ENCODE data around the gene TMEM121. TPM values are rescaled to one million over a fixed set of nuclear protein-coding genes. Genes with fewer than 3 reads are reported as not detected.
"Not testable (repeated sequence)": the region's sequence is repeated elsewhere in the genome, so short reads cannot be mapped to it uniquely, and the experiment has no call there.

The TMEM121 gene
- total and polyA plus RNA-seq, 4 donors, result 0.75 to 7.5 (median 3.0) TPM

DNA sequence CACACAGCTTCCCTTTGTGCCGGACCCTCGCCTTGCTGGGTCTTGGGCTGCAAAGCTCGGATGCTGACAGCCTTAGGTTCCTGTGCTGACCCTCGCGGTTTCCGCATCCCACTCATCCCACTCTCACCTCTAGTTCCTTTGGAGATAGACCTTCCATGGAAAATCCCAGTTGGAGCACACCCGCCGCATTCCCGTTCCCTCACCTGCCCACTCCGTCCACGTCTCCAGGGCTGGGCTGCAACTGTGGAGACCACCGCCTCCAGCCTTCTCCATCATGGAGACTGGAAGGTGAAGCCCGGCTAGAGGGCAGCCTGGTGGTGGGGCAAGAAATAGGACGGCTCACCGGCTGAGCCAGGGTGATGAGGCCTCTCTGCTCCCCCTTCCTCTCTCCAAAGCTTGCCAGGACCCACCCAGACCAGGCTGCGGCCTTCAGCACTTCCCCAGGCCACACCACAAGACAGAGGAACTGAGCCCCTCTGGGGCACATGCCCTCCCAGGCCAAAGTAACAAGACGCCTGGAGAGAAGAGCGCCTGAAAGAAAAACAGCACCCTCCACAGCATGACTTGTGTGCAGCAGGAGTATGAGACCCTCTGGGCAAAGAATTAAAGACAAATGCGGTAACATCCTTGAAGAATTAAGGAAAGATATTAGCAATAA, 15.0 kb downstream of the TMEM121 start:
- no peak overlapping the region for H3K27ac ChIP-seq (ENCODE audit: low read depth in 1 of 2, low read length in 2 of 2)
- ATAC-seq (ENCODE audit: low FRiP score), result no peak
- 84 to 86% methylated on average over 19 of the region's 19 CpGs for WGBS, 2 donors
- intact Hi-C loops (cut with DNase I), result no loop called here
- peaks cover 3% of the 10 kb centered on the region for H3K9me3 ChIP-seq (ENCODE audit: control insufficient read depth, low read length)
- H3K36me3 ChIP-seq (ENCODE audit: control insufficient read depth in 1 of 2, insufficient read depth in 2 of 2, low read length in 1 of 2), result no peaks in the 10 kb centered on the region
- H3K4me1 ChIP-seq (ENCODE audit: control insufficient read depth in 1 of 2, insufficient read depth in 2 of 2, low read length in 2 of 2), result no peaks in the 10 kb centered on the region
- no peak overlapping the region for H3K4me3 ChIP-seq (ENCODE audit: low read length in 2 of 2)
- H3K27me3 ChIP-seq (ENCODE audit: control insufficient read depth in 1 of 2, insufficient read depth in 2 of 2, low read length in 1 of 2), result no peaks in the 10 kb centered on the region
- DNase-seq, result no peak

DNA sequence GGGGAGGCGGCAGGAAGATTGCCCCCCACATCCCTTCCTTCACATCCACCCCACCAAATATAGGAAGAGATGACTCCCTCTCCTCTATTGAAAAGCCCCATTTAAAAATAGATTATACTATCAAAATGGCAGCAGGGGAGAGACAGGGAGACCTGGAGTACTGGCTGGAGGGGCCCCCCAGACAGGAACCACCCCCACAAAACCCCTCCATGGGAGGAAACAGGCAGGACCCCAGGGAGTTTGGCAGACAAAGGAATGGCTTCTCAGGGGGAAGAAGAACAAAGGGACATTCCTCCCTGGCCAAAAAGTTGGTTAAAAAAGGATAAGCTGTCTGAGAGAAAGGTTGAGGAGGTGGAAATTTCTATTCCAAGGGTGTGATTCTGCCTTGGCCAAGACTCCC, 19.3 kb downstream of the TMEM121 start:
- H3K4me3 ChIP-seq (ENCODE audit: low read length in 2 of 2); H3K4me1 ChIP-seq (ENCODE audit: control insufficient read depth in 1 of 2, insufficient read depth in 2 of 2, low read length in 2 of 2); H3K27me3 ChIP-seq (ENCODE audit: control insufficient read depth in 1 of 2, insufficient read depth in 2 of 2, low read length in 1 of 2); H3K27ac ChIP-seq (ENCODE audit: low read depth in 1 of 2, low read length in 2 of 2); H3K36me3 ChIP-seq (ENCODE audit: control insufficient read depth in 1 of 2, insufficient read depth in 2 of 2, low read length in 1 of 2); H3K9me3 ChIP-seq (ENCODE audit: control insufficient read depth, low read length); intact Hi-C loops (cut with DNase I); ATAC-seq (ENCODE audit: low FRiP score): not testable (repeated sequence)
- WGBS, 2 donors, result 76 to 91% methylated on average over 1 of the region's 1 CpG
- DNase-seq, result peak in 1 of 2 donors; percentile 11

DNA sequence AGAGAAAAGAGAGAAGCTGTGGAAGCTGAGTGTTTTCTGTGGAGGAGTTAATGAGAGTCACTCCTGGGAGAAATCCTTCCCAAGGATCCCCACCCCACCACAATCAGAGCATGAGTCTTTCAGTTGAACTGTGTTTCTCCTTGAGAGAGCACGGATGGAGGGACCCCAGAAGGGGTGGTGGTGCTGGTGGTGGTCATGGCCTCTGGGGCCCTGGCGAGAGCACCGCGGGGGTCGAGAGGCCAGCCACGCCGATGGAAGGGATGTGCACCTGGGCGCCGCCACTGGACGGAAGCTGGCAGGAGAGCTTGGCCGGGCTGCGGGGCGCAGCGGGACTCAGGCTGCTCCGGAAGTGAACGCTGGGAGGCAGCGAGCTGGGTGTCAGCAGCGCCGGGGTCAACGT, 20.0 kb downstream of the TMEM121 start:
- H3K4me3 ChIP-seq (ENCODE audit: low read length in 2 of 2); H3K36me3 ChIP-seq (ENCODE audit: control insufficient read depth in 1 of 2, insufficient read depth in 2 of 2, low read length in 1 of 2); H3K27me3 ChIP-seq (ENCODE audit: control insufficient read depth in 1 of 2, insufficient read depth in 2 of 2, low read length in 1 of 2); H3K4me1 ChIP-seq (ENCODE audit: control insufficient read depth in 1 of 2, insufficient read depth in 2 of 2, low read length in 2 of 2); H3K9me3 ChIP-seq (ENCODE audit: control insufficient read depth, low read length); H3K27ac ChIP-seq (ENCODE audit: low read depth in 1 of 2, low read length in 2 of 2); intact Hi-C loops (cut with DNase I): not testable (repeated sequence)
- WGBS, 2 donors, result 93 to 95% methylated on average over 8 to 11 of the region's 20 CpGs
- ATAC-seq (ENCODE audit: low FRiP score) (peak; percentile 41), DNase-seq (peak in 1 of 2 donors; percentile 35)

DNA sequence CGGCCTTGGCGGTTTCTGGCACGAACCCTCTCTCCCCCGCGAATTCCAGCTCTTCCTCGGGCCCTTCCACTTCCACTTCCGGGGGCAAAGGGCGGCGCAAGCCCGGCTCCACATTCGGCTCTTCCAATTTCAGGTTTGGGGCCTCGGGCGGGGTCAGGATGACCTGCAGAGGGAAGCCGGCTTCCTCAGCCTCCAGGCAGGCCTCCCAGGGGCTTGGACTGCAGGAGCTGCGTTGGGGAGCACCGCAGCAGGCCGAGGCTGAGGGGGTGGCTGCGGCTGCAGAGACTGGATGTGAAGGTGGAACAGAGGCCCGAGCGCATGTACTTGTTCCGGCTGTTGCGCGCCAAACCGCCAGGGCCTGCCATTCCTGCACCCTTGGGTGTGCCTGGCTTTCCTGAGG, 20.7 kb downstream of the TMEM121 start:
- H3K27me3 ChIP-seq (ENCODE audit: control insufficient read depth in 1 of 2, insufficient read depth in 2 of 2, low read length in 1 of 2); H3K27ac ChIP-seq (ENCODE audit: low read depth in 1 of 2, low read length in 2 of 2); H3K4me1 ChIP-seq (ENCODE audit: control insufficient read depth in 1 of 2, insufficient read depth in 2 of 2, low read length in 2 of 2); H3K36me3 ChIP-seq (ENCODE audit: control insufficient read depth in 1 of 2, insufficient read depth in 2 of 2, low read length in 1 of 2); intact Hi-C loops (cut with DNase I); H3K4me3 ChIP-seq (ENCODE audit: low read length in 2 of 2); ATAC-seq (ENCODE audit: low FRiP score); H3K9me3 ChIP-seq (ENCODE audit: control insufficient read depth, low read length): not testable (repeated sequence)
- WGBS, 2 donors, result 96% methylated on average over 11 to 19 of the region's 24 CpGs
- peak in 1 of 2 donors; percentile 39 for DNase-seq

DNA sequence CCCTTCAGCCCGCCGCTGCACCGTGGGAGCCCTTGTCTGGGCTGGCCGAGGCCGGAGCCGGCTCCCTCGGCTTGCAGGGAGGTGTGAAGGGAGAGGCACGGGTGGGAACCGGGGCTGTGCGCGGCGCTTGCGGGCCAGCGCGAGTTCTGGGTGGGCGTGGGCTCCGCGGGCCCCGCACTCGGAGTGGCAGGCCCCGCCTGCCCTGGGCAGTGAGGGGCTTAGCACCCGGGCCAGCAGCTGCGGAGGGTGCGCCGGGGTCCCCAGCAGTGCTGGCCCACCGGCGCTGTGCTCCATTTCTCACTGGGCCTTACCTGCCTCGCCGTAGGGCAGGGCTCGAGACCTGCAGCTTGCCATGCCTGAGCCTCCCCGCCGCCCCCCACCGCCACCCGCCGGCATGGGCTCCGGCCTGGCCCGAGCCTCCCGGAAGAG, 21.4 kb downstream of the TMEM121 start:
- Histone ChIP-seq H3K27me3 (ENCODE audit: control insufficient read depth in 1 of 2, insufficient read depth in 2 of 2, low read length in 1 of 2) (no peaks in the 10 kb centered on the region), H3K27ac (ENCODE audit: low read depth in 1 of 2, low read length in 2 of 2) (no peak overlapping the region), H3K9me3 (ENCODE audit: control insufficient read depth, low read length) (peaks cover 3% of the 10 kb centered on the region), H3K36me3 (ENCODE audit: control insufficient read depth in 1 of 2, insufficient read depth in 2 of 2, low read length in 1 of 2) (no peaks in the 10 kb centered on the region), H3K4me3 (ENCODE audit: low read length in 2 of 2) (no peak overlapping the region), H3K4me1 (ENCODE audit: control insufficient read depth in 1 of 2, insufficient read depth in 2 of 2, low read length in 2 of 2) (no peaks in the 10 kb centered on the region)
- DNase-seq, result peak in 1 of 2 donors; percentile 72
- ATAC-seq (ENCODE audit: low FRiP score), result no peak
- intact Hi-C loops (cut with DNase I), result no loop called here
- 95 to 96% methylated on average over 38 of the region's 38 CpGs for WGBS, 2 donors

DNA sequence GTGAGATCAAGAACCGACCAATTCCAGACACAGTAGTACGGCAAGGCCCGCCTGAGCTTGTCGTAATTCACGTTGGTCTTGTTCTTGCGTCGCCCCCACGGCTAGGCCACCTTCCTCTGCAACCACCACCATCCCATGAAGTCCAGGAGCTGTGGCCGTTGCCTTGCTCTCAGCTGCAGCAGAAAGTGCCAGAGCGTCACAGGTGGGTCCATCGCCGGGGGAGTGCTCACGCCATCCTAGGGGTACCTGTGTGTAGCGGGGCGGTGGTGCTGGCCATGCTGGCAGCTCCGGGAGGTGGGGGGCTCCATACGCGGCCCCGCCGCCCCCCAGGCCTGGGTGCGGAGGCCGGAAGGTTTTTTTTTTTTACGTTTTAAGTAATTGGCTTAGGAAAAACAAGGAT, 23.1 kb downstream of the TMEM121 start:
- intact Hi-C loops (cut with DNase I), result no loop called here
- Histone ChIP-seq H3K27ac (ENCODE audit: low read depth in 1 of 2, low read length in 2 of 2) (no peak overlapping the region), H3K4me1 (ENCODE audit: control insufficient read depth in 1 of 2, insufficient read depth in 2 of 2, low read length in 2 of 2) (no peaks in the 10 kb centered on the region), H3K4me3 (ENCODE audit: low read length in 2 of 2) (no peak overlapping the region), H3K36me3 (ENCODE audit: control insufficient read depth in 1 of 2, insufficient read depth in 2 of 2, low read length in 1 of 2) (no peaks in the 10 kb centered on the region), H3K9me3 (ENCODE audit: control insufficient read depth, low read length) (no peaks in the 10 kb centered on the region), H3K27me3 (ENCODE audit: control insufficient read depth in 1 of 2, insufficient read depth in 2 of 2, low read length in 1 of 2) (no peaks in the 10 kb centered on the region)
- 89 to 91% methylated on average over 23 of the region's 23 CpGs for WGBS, 2 donors
- DNase-seq (no peak), ATAC-seq (ENCODE audit: low FRiP score) (no peak)

DNA sequence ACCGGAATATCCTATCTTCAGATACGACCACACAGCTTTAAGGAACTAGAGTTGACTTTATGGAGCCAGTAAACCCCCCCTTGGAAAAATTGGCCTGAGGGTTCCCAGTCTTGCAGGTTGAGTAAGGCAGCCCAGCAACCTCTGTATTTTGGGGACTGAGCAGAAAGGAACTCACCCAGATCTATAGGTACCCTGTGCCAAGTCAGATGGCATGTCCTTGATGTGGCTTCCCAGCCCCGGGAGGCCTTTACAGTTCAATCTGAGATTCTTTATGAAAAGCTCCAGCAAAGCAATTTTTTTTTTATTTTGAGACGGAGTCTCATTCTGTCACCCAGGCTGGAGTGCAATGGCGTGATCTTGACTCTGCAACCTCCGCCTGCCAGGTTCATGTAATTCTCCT, 27.6 kb downstream of the TMEM121 start:
- intact Hi-C loops (cut with DNase I), result no loop called here
- DNase-seq (no peak), ATAC-seq (ENCODE audit: low FRiP score) (no peak)
- Histone ChIP-seq H3K36me3 (ENCODE audit: control insufficient read depth in 1 of 2, insufficient read depth in 2 of 2, low read length in 1 of 2) (no peaks in the 10 kb centered on the region), H3K9me3 (ENCODE audit: control insufficient read depth, low read length) (no peaks in the 10 kb centered on the region), H3K27me3 (ENCODE audit: control insufficient read depth in 1 of 2, insufficient read depth in 2 of 2, low read length in 1 of 2) (no peaks in the 10 kb centered on the region), H3K4me3 (ENCODE audit: low read length in 2 of 2) (no peak overlapping the region), H3K4me1 (ENCODE audit: control insufficient read depth in 1 of 2, insufficient read depth in 2 of 2, low read length in 2 of 2) (no peaks in the 10 kb centered on the region), H3K27ac (ENCODE audit: low read depth in 1 of 2, low read length in 2 of 2) (no peak overlapping the region)
- WGBS, 2 donors, result 87 to 91% methylated on average over 6 of the region's 6 CpGs

DNA sequence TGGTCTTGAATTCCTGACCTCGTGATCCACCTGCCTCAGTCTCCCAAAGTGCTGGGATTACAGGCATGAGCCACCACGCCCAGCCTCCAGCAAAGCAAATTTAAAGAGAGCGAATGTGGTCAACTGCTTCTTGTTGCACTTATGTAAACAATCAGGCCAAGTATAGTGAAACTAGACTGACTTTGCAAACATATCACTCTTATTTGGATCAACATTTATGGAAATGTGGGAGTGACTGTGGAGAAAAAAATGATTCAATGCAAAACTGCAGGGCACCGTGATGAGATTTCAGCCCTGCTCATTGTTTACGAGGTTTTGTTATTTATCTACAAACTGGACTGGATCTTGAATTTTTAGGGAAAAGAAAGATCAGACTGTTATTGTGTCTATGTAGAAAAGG, 28.1 kb downstream of the TMEM121 start:
- ATAC-seq (ENCODE audit: low FRiP score) (no peak), DNase-seq (no peak)
- no peaks in the 10 kb centered on the region for H3K9me3 ChIP-seq (ENCODE audit: control insufficient read depth, low read length)
- H3K27me3 ChIP-seq (ENCODE audit: control insufficient read depth in 1 of 2, insufficient read depth in 2 of 2, low read length in 1 of 2), result no peaks in the 10 kb centered on the region
- no peak overlapping the region for H3K27ac ChIP-seq (ENCODE audit: low read depth in 1 of 2, low read length in 2 of 2)
- 79 to 80% methylated on average over 5 of the region's 5 CpGs for WGBS, 2 donors
- H3K36me3 ChIP-seq (ENCODE audit: control insufficient read depth in 1 of 2, insufficient read depth in 2 of 2, low read length in 1 of 2), result no peaks in the 10 kb centered on the region
- intact Hi-C loops (cut with DNase I), result no loop called here
- no peak overlapping the region for H3K4me3 ChIP-seq (ENCODE audit: low read length in 2 of 2)
- H3K4me1 ChIP-seq (ENCODE audit: control insufficient read depth in 1 of 2, insufficient read depth in 2 of 2, low read length in 2 of 2), result no peaks in the 10 kb centered on the region

DNA sequence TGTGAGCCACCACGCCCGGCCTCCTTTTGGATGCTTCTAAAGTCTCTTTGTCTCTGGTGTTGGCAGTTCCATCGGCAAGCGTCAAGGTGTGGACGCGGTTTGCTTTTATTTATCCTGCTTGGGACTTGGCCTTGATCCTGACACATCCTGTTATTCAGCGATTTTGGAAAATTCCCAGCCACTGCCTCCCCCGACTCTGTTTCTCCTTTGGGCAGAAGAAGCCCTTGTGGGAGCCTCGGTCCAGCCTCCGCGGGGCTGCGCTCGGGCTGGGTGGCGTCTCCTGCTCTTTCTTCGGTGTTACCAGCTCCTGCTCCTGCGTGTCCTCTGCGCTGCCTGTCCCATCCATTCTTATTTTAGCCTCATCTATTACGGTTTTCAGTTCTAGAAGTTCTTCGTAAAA, 31.3 kb downstream of the TMEM121 start:
- DNase-seq; H3K9me3 ChIP-seq (ENCODE audit: control insufficient read depth, low read length); H3K4me3 ChIP-seq (ENCODE audit: low read length in 2 of 2); H3K4me1 ChIP-seq (ENCODE audit: control insufficient read depth in 1 of 2, insufficient read depth in 2 of 2, low read length in 2 of 2); ATAC-seq (ENCODE audit: low FRiP score); intact Hi-C loops (cut with DNase I); H3K36me3 ChIP-seq (ENCODE audit: control insufficient read depth in 1 of 2, insufficient read depth in 2 of 2, low read length in 1 of 2); H3K27ac ChIP-seq (ENCODE audit: low read depth in 1 of 2, low read length in 2 of 2); H3K27me3 ChIP-seq (ENCODE audit: control insufficient read depth in 1 of 2, insufficient read depth in 2 of 2, low read length in 1 of 2): not testable (repeated sequence)
- WGBS, 2 donors, result 89 to 90% methylated on average over 17 to 19 of the region's 19 CpGs

Measured in aorta (tissue), 5 donors.